GM21737 (cell line): ENCODE results near the gene BCAS1.
"Not testable (repeated sequence)": the region's sequence is repeated elsewhere in the genome, so short reads cannot be mapped to it uniquely, and the experiment has no call there.

Source experiments
- ATAC-seq: cut with Tn5 transposase; IDR thresholded peaks from one replicate; pipeline ENCODE4 v1.9.1; 2021; ENCODE audit warnings: mild to moderate bottlenecking, moderate library complexity; ENCODE audit not compliant: unreplicated experiment

Gene BCAS1

GRCh38 chr20:54023406-54023805 lies 47.0 kb downstream of the BCAS1 start:
- ATAC-seq: no peak

- ATAC-seq: no peak
These were observed 48.8 kb downstream of the BCAS1 start for GRCh38 chr20:54021446-54022235.

- no peak for ATAC-seq
These were observed 49.5 kb downstream of the BCAS1 start for GRCh38 chr20:54020868-54021267.

- ATAC-seq: no peak
These were observed 50.0 kb downstream of the BCAS1 start for GRCh38 chr20:54020348-54020747.

GRCh38 chr20:54019585-54019984 lies 50.8 kb downstream of the BCAS1 start:
- ATAC-seq: no peak

GRCh38 chr20:54019127-54019526 lies 51.3 kb downstream of the BCAS1 start:
- no peak for ATAC-seq

GRCh38 chr20:54017846-54018245 lies 52.5 kb downstream of the BCAS1 start:
- peak; percentile 86 for ATAC-seq

- no peak for ATAC-seq
These were observed 54.9 kb downstream of the BCAS1 start for GRCh38 chr20:54015496-54015895.

GRCh38 chr20:54014293-54014926 lies 56.0 kb downstream of the BCAS1 start:
- ATAC-seq: no peak

- no peak for ATAC-seq
These were observed 56.9 kb downstream of the BCAS1 start for GRCh38 chr20:54013471-54013870.

GRCh38 chr20:54011346-54011745 lies 59.0 kb downstream of the BCAS1 start:
- ATAC-seq: no peak

GRCh38 chr20:54006216-54006615 lies 64.2 kb downstream of the BCAS1 start:
- ATAC-seq: not testable (repeated sequence)

- ATAC-seq: no peak
These were observed 64.9 kb downstream of the BCAS1 start for GRCh38 chr20:54005524-54005923.

GRCh38 chr20:54004445-54004844 lies 65.9 kb downstream of the BCAS1 start:
- ATAC-seq: peak; percentile 91

- ATAC-seq: no peak
These were observed 67.7 kb downstream of the BCAS1 start for GRCh38 chr20:54002741-54003140.

GRCh38 chr20:54002056-54002575 lies 68.3 kb downstream of the BCAS1 start:
- ATAC-seq: no peak

- ATAC-seq: no peak
These were observed 69.5 kb downstream of the BCAS1 start for GRCh38 chr20:54000914-54001313.

- no peak for ATAC-seq
These were observed 70.1 kb downstream of the BCAS1 start for GRCh38 chr20:54000262-54000661.

- no peak for ATAC-seq
These were observed 71.3 kb downstream of the BCAS1 start for GRCh38 chr20:53999077-53999476.

GRCh38 chr20:53996584-53997486 lies 73.6 kb downstream of the BCAS1 start:
- ATAC-seq: no peak

GRCh38 chr20:53995949-53996348 lies 74.4 kb downstream of the BCAS1 start:
- ATAC-seq: no peak
